KBM-7 (cell line): Measurements from ENCODE around the gene SPA17.

Experiments
- DNase-seq: peaks from one replicate; pipeline ENCODE4 v3.0.0-alpha.2; 2015
- in situ Hi-C: fragments of 300-500 bp; cut with MboI; formaldehyde crosslinking; loops from 2 replicates; pipeline ENCODE4 v1.14.3; 2020; ENCODE audit warnings: low sequenced_read_pairs, low pct_unique_long_range_greater_than_20kb, mixed read lengths

Gene SPA17

DNA sequence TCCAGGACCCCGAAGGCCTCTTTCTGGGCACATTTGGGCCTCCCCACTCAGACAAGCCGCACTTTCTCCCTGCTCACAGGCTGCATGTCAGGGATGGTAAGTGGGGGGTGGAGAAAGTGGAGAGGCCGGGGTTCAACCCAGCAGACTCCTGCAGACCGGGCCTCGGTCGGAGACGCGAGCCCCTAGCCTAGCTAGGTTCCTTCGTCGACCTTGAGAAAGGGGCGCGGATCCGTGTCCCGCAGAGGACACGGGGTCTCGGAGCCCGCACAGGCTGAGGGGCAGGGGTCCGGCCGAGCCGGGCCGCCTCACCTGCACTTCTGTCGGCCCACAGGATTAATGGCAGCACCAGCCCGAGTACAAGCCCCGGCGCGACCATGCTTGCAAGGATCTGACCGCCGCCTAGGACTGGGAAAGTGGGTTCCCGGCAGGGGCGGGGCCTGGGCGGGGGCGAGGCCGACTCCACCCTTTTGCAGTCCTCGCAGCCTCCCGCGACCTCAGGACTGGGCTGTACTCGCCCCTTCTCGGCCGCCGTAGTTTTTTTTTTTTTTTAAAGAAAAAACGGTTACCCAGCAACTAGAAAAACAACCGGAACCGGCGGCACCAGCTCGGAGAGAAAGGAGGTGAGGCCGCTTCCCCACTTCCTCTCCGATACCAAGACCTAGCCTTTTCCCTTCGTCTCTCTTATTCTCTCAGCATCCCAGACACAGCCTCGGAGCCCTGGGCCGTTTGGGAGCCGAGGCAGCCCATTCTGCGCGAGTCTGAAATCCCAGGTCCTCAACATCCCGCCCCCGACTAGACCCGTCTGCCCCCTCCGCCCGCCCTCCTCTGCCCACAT lies at the start of gene SPA17, which contains the start of gene SIAE:
SPA17 (plus strand) TSS at position 572 of the 835 bp plus-strand sequence. CDS start 1,361 bp downstream, outside the sequence.
SIAE (minus strand) TSS at position 407 of the 835 bp plus-strand sequence; CDS start at position 376, 31 bp downstream.
- in situ Hi-C loops: loop anchor here (25.0 kb wide), 1 partner anchor 164 kb away; no protein-coding TSS in a partner anchor
- DNase-seq: peak; percentile 95

DNA sequence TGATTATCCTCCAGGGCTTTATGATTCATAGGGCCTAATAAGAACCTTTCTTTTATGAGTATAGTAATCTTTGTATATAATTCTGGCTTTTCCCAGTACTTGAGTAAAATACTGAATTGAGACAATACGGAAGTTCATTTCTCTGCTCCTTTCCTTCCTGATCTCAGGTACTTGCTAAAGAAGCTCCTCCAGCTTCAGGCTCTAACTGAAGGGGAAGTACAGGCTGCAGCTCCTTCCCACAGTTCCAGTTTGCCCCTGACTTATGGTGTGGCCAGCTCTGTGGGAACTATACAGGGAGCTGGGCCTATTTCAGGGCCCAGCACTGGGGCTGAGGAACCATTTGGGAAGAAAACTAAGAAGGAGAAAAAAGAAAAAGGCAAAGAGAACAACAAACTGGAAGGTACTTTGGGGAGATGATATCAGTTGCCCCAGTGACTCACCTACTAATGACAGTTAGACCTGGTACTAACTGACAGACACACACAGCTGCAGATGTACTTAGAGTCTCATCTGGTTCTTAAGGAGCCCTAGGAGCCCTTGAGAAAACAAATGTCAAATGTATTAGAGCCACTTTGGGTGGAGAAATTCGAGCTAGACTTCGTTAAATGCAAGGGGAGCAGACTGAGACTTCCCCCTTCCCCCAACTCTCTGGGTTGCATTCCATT lies 48.1 kb upstream of the SPA17 start:
- DNase-seq: no peak
- in situ Hi-C loops: no loop called here

DNA sequence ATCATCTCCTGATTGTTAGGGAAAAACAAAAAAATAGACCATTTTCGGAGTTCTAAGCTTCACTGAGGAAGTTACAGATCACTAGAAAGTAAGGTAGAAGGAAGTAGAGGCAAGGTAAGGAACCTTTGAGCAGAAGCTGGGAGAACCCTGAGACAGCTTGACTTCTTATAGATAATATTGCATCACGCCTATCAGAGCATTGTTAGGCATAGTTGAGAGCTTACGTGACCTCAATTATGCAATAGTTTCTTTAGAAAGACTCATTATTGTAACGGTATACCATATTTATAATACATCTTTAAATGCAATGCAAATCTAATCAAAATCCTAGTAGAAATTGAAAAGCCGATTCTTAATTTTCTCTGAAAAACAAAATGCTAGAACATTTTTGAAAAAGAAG lies 46.2 kb upstream of the SPA17 start:
- DNase-seq: no peak
- in situ Hi-C loops: no loop called here

DNA sequence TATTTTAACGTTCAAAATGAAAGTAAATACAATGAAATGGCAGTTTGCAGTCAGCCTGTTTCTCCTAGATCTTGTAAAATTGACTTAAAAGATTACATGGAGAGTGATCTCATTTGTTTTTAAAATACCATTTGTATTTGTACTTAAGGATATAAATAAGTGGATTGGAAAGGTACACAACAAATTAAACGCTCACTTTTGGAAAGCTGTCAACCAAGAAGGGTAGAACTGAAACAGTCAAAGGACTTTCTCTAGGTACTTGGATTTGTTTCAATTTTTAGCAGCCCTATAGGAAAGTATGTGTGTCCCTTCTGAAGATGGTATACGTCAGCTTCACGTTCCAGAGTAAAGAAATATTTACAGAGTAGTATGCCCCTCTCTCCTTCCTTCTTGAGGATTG lies 43.7 kb upstream of the SPA17 start:
- DNase-seq: no peak
- in situ Hi-C loops: no loop called here

DNA sequence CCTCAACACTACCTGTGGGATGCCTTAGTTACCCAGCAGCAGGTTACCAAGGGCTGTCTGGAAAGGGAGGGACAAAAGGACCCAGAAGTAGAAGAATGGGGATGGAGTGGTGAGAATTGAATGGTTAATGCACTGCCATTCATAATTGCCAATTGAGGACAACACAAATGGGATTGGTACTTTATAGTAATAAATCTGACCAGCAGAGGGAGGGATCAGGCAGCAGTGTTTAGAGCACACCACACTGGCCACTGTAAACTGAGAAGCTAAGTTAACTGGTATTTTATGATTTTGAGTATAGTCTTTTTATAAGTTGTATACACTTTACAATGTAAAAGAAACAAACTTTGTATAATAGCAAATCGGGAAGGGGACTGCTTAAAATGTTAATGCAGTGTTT lies 40.3 kb upstream of the SPA17 start:
- DNase-seq: peak; percentile 15
- in situ Hi-C loops: no loop called here

DNA sequence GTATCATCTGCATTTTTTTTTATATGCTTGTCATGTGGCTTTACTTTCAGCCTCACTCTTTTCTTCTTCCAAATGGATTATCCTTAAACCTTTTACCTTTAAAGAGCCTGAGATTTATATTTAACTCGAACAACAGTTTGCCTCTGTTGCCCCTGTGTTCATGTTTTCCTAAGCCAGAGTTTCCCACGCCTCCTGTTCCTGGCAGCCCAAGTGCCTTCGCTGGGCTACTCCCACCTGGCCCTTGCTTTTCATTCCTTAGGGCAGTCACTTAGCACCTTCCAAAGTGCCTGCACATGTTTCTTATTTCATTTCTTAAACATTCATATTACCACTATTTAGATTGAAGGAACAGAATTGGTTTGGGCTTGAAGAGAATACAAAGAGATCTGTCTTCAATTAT lies 37.8 kb upstream of the SPA17 start:
- DNase-seq: no peak
- in situ Hi-C loops: no loop called here

DNA sequence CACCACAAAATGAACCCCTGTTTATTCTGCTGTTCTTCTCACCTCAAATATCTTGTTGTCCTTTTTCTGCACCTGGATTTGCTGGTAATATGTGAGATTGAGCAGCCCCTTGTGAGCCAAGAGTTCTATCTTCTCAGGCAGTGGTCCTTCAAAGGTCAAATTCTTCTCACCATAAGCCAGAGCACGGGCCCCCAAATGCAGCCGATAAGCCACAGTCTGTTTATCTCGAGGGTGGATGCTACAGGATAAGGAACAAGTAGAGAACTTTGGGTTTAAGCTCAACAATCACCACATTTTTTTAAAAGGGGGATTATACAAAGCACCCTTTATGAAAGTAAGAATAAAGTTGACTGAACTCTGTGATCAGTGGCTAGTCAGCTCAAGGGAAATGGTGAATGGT lies 35.2 kb upstream of the SPA17 start:
- no peak for DNase-seq
- in situ Hi-C loops: no loop called here

DNA sequence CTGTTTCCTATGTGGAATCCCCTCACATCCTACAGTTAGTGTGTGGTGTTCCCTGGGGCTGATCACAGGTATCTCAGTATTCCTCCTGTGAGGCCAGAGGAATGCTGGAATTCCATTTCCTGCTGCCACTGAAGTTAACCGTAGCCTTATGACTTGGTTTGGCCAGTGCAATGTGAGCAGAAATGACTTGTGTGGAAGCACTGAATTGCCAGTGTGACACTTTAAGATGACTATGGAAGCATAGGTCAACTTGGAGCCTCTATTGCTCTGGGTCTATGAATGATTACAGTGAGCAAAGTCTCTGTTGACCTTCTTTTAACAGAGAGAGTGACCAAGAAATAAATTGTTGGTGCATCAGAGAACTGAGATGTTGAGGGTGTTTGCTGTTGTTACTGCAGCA lies 34.5 kb upstream of the SPA17 start:
- in situ Hi-C loops: no loop called here
- DNase-seq: no peak

DNA sequence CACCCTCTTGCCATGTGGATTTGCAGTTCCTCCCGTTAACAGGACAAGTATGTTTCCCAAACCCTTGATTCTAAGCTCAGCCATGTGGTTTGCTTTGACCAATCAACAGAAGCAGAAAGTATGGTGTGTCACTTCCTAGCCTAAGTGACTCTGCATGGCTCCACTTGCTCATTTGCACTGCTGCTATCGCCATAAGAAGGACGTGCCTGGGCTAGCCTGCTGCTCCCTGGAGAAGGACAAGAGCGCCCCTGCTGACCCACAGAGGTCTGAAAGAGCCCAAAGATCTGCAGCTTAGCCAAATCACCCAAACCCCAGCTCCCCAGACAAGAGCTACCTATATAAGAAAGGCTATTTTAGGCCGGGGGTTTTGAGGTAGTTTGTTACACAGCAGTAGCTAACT lies 33.0 kb upstream of the SPA17 start:
- DNase-seq: peak; percentile 44
- in situ Hi-C loops: no loop called here

DNA sequence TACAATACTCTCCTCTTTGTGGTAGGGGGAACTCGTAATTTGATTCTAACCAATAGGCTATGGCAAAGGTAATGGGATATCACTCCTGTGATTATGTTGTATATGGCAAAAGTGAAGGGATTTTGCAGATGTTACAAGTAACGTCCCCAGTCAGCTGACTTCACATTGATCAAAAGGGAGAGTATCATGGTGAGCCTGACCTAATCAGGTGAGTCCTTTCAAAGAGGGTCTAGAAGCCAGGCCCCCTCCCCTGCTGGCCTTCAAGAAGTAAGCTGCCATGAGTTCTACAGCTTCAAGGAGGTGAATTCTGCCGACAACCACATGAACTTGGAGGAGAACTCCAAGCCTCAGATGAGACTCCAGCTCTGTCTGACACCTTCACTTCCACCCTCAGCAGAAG lies 31.1 kb upstream of the SPA17 start:
- in situ Hi-C loops: no loop called here

DNA sequence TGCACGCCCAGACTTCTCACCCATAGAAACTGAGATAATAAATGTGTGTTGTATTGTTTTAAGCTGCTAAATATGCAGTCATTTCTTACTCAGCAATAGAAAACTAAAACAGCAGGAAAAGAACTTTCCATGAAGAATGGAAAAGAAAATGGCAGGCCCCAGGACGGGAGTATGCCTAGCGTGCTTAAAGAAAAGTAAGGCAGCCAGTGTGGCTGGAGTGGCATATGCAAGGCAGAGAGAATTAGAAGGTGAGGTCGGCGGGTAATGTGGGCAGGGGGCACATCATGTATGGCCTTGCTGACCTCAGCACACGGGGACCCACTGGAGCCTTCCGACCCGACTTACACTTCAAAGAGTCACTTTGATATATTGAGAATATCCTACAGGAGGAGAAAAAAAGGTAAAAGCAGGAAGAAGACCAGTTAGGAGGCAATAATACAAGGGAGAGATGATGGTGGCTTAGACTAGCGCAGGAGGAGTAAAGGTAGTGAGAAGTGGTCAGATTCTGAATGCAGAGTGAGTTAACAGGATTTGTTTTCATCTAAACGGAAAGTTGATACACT lies 30.6 kb upstream of the SPA17 start:
- in situ Hi-C loops: no loop called here
- DNase-seq: no peak

More for the DNA sequence above, 31.1 kb upstream of the SPA17 start:
- no peak for DNase-seq

DNA sequence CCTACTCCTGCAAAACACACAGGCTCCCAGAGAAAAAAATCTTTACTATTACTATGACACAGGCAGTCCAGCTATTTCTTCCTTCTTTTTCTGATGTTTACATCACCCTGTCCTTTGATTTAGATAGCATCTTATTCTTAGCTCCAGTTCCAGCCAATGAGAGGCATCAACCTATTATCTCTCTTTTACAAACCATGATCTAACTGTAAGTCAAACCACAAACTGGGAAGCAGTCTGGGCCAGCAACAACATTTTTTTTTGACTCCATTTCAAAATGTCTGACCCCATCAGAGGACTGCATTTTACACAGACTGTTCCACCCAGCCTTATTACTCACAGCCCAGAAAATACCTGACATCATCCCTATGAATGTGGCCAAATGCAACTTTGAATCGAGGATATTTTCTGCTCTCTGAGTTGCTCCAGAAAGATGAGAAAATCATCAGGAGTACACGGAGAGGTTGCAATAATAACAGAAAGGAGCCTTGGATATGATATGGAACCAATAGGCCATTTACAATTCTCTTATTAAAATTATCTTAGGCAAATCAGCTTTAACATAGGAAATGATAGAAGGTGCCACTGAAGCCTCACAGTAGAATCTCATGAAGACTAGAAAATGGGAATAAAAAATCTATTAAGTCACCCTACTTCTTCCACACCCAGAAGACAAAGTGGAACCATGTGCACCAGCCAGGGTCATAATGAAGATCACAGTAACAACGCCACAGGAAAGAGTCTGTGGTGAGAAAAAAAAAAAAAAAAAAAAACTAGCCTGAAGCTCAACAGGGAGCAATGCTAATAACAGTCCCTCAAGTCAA lies 29.9 kb upstream of the SPA17 start:
- peak; percentile 25 for DNase-seq
- in situ Hi-C loops: no loop called here

DNA sequence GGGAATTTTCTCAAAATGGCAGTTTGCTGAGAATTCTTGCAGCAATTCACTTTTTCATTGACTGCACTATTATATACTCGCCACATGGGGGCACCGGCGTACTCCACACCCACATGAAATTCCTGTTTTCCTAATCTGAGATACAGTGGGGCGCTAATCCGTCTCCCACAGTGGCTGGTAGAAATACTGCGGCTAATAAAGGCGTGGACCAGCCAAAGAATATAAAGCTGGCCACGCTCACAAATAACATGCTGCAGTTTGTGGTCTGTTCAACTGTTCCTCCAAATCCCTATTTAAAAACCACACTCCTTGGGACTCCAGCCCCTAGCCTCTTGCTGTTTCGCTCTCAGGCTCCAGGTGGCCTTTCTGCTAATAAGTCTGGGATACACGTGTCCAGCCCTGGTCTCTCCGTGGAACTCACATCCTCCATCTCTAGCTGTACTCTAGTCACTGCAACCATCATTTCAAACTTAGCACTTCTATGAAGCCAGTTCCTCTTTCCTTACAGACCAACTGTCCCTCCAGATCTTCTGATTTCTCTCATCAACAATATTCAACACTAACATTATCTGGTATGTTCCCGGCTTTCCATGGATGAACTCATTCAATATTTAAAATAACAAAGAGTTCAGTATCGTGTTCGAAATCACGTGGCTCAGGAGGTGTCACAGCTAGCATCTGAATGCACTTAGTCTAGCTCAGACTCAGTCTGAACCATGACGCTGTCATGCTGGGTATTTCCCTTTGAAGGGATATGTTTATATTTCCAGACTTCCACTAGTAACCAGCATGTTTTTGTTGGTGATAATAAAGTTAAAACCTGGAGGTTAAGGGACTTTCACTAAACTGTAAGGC lies 29.1 kb upstream of the SPA17 start:
- peak; percentile 74 for DNase-seq
- in situ Hi-C loops: no loop called here

DNA sequence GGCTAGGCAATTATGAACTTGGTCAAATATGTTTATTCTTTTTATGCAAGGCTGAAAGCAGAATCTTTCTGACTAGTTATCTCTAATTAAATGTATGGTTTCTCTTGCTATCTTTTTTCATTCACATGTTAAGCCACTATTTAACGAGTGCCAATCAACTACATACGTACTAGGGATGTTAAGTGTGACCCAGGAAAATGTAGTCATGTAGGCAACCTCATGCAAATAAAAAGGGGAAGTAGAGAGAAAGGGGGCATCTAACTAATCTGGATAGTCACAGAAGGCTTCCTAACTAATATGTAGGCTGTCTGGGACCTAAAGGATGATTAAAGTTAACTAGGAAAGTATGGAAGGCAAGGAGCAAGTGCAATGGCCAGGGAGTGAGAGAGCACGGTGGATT lies 27.6 kb upstream of the SPA17 start:
- DNase-seq: peak; percentile 29
- in situ Hi-C loops: no loop called here

DNA sequence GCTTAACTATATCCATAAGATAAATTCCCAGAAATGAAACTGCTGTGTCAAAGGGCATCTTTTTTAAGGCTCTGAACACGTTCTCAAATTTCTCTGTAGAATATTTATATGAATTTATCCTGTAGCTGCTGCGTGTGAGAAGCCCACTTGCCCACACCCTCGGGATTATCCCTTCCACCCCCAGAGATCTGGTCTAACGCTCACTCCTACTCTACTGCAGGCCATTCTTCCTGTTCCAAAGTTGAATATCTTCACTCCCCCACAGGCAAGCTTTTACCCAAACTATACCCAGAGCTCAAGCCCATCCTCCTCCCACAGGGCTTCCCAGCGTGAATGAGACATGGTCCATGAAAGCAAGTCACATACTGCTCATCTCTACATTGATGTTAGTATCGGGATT lies 25.1 kb upstream of the SPA17 start:
- no peak for DNase-seq
- in situ Hi-C loops: no loop called here

DNA sequence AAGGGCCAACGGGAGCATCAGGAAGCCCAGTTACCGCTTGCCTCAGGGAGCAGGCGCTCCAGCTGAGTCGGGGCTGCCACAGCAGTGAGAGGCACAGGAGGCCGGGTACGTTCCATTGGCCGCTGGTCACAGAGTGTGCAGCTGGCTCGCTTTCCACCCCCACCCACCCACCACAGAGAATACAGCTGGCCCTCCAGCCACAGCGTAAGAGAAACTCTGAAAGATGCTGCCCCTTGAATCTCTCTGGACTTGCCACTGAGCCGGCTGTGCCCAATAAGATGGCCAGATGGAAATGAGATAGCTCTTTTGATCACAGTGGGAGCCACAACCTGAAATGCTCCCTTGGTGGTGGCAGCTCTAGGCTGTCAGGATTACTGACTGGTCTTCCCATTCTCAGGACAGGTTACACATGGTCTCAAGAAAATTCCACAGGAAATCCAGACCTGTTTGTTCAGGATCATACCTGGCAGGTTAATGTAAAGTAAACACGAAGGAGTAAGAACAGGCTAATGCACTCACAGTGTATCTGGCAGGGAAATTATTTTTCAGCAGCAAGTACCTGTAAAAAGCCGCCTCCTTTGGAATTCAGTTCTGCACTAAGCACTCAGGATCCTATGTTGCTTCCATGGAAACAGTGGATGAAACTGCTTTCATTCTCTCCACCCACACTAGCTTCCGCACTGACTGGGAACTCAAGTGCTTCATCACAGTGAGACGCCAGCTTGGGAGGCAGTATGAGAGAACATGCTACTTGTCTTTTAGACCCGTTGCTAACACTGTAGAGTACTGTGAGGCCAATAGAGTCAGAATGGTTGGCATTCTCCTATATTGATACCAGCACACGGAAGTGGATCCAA lies 16.7 kb upstream of the SPA17 start:
- in situ Hi-C loops: loop anchor here (25.0 kb wide), 1 partner anchor 180 kb away; no protein-coding TSS in a partner anchor
- DNase-seq: no peak

DNA sequence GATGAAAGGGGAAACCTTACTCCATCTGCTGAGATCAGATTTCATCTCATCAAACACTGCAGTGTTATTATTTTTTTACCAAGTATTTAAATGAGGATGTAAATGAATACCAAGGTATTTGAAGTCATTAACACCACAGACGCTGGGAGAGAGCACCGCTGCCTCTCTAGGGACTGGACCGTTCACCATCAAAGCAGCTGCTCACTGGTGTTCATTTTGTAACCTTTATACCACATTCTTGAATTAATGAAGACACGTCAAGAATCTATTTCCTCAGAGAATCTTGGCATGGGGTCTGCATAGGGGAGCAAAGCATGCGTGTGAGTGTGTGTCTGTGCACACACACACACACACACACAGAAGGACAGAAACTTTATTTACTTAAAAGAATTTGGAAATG lies 15.8 kb upstream of the SPA17 start:
- in situ Hi-C loops: loop anchor here (25.0 kb wide), 1 partner anchor 179 kb away; no protein-coding TSS in a partner anchor

More for the DNA sequence above, 15.8 kb upstream of the SPA17 start:
- no peak for DNase-seq
